HL-60 (cell line): ENCODE measurements around the gene IRAK3.
A peak's percentile ranks its signal among the peaks of the same experiment; 100 is the strongest.

Source experiments
- DNase-seq, 2 experiments: peaks; one replicate each; pipeline ENCODE4 v3.0.0-alpha.2; 2010 to 2020; ENCODE audit warnings: low read depth in 1 of 2, low spot score in 1 of 2
- H3K27ac ChIP-seq: fragments of 250-450 bp; sonication (Bioruptor Pico); replicated peaks from 2 replicates; pipeline ENCODE4 v1.5.1; 2020; ENCODE audit warnings: mild to moderate bottlenecking, moderate library complexity
- H3K27me3 ChIP-seq: fragments of 250-450 bp; sonication (Bioruptor Pico); 2 replicates; pipeline ENCODE4 v1.5.1; 2021; ENCODE audit warnings: mild to moderate bottlenecking, moderate library complexity; ENCODE audit not compliant: insufficient read depth, poor library complexity, severe bottlenecking
- H3K4me3 ChIP-seq: replicated peaks from 2 replicates; pipeline ENCODE4 v1.5.1; 2011; ENCODE audit warnings: mild to moderate bottlenecking, control low read depth, low read length; ENCODE audit not compliant: insufficient read depth
- CTCF ChIP-seq: IDR thresholded peaks from one replicate; pipeline ENCODE4 v1.5.1; 2011; ENCODE audit warnings: low read length, control low read depth, inconsistent platforms; ENCODE audit not compliant: insufficient read depth
- GABPA ChIP-seq: IDR thresholded peaks from 2 replicates; pipeline ENCODE4 v1.6.1; 2012; ENCODE audit warnings: low read depth
- POLR2AphosphoS5 ChIP-seq: IDR thresholded peaks from 2 replicates; pipeline ENCODE4 v1.6.1; 2012; ENCODE audit warnings: low read depth
- REST ChIP-seq: IDR thresholded peaks from 2 replicates; pipeline ENCODE4 v1.6.1; 2012; ENCODE audit warnings: low read depth; ENCODE audit not compliant: insufficient replicate concordance
- SPI1 ChIP-seq: IDR thresholded peaks from 2 replicates; pipeline ENCODE4 v1.6.1; 2012; ENCODE audit warnings: low read depth, mild to moderate bottlenecking, borderline replicate concordance

IRAK3 gene

GRCh38 chr12:66241061-66242043 is 52.3 kb downstream of the IRAK3 start:
- no peak for TF ChIP-seq REST
- TF ChIP-seq SPI1 = no peak
- TF ChIP-seq GABPA = peak; percentile 66
- TF ChIP-seq CTCF = no peak
- no peak for TF ChIP-seq POLR2AphosphoS5
- Histone ChIP-seq H3K27ac (peak overlapping the region; percentile 96), H3K27me3 (no peaks in the 10 kb centered on the region), H3K4me3 (no peak overlapping the region)
- DNase-seq = peak; percentile 79 to 82

- no peak overlapping the region for H3K4me3 ChIP-seq
- peak in 1 of 2 experiments; percentile 23 for DNase-seq
- peak overlapping the region; percentile 96 for H3K27ac ChIP-seq
- TF ChIP-seq CTCF (no peak), SPI1 (no peak), REST (no peak), GABPA (no peak), POLR2AphosphoS5 (no peak)
- no peaks in the 10 kb centered on the region for H3K27me3 ChIP-seq
Measured at GRCh38 chr12:66242311-66242710, 53.3 kb downstream of the IRAK3 start.

- Histone ChIP-seq H3K27me3 (no peaks in the 10 kb centered on the region), H3K4me3 (no peak overlapping the region), H3K27ac (peak overlapping the region; percentile 96)
- DNase-seq = no peak
- TF ChIP-seq POLR2AphosphoS5 = no peak
- TF ChIP-seq REST = no peak
- TF ChIP-seq SPI1 = no peak
Measured at GRCh38 chr12:66243911-66244310, 54.9 kb downstream of the IRAK3 start.
